HepG2 (cell line): ENCODE measurements around the gene ERF. TPM values are rescaled to one million over a fixed set of nuclear protein-coding genes. Genes with fewer than 3 reads are reported as not detected.

ENCODE experiments used
- ATF7 ChIP-seq, 2 experiments: fragments of 450-650 bp in 1 of 2; sonication (generic) in 1 of 2; formaldehyde crosslinking in 1 of 2; IDR thresholded peaks; 2 replicates each; pipeline versions ENCODE4 v1.4.0 to v1.6.1; 2016 to 2020; ENCODE audit warnings: antibody characterized with exemption in 1 of 2, mild to moderate bottlenecking in 1 of 2, missing genetic modification reagents in 1 of 2
- CHD4 ChIP-seq: fragments of 200-600 bp; sonication (generic); IDR thresholded peaks from 2 replicates; pipeline ENCODE4 v1.7.0; 2017; ENCODE audit warnings: mild to moderate bottlenecking, low read length, borderline replicate concordance
- HNF1A ChIP-seq, 2 experiments: sonication (generic) in 1 of 2; formaldehyde crosslinking in 1 of 2; IDR thresholded peaks; 2 replicates each; pipeline versions ENCODE4 v1.4.0 to v1.6.1; 2016 to 2020; ENCODE audit warnings: borderline replicate concordance in 1 of 2, low read depth in 1 of 2, mild to moderate bottlenecking in 1 of 2, missing genetic modification reagents in 1 of 2
- KDM5A ChIP-seq: fragments of 200-600 bp; sonication (generic); IDR thresholded peaks from 2 replicates; pipeline ENCODE4 v1.7.0; 2018; ENCODE audit warnings: antibody characterized with exemption, mild to moderate bottlenecking, low read length, borderline replicate concordance
- MLX ChIP-seq: IDR thresholded peaks from 2 replicates; pipeline ENCODE4 v1.6.1; 2016
- MXD3 ChIP-seq: IDR thresholded peaks from 2 replicates; pipeline ENCODE4 v1.6.1; 2016; ENCODE audit warnings: mild to moderate bottlenecking, missing biosample characterization, missing genetic modification reagents
- RFX1 ChIP-seq: fragments of 450-650 bp; IDR thresholded peaks from 2 replicates; pipeline ENCODE4 v1.6.1; 2017
- SAFB2 ChIP-seq: sonication (generic); formaldehyde crosslinking; IDR thresholded peaks from 2 replicates; pipeline ENCODE4 v1.5.1; 2020; ENCODE audit warnings: missing genetic modification reagents, low read depth, mild to moderate bottlenecking, borderline replicate concordance
- SNAI1 ChIP-seq: sonication (generic); formaldehyde crosslinking; IDR thresholded peaks from 2 replicates; pipeline ENCODE4 v1.5.0; 2020; ENCODE audit warnings: mild to moderate bottlenecking, missing genetic modification reagents, borderline replicate concordance
- TEF ChIP-seq: sonication (generic); formaldehyde crosslinking; IDR thresholded peaks from 2 replicates; pipeline ENCODE4 v1.5.0; 2020; ENCODE audit warnings: missing genetic modification reagents
- TRAFD1 ChIP-seq: sonication (generic); formaldehyde crosslinking; IDR thresholded peaks from 2 replicates; pipeline ENCODE4 v1.5.1; 2020; ENCODE audit warnings: missing genetic modification reagents, mild to moderate bottlenecking, borderline replicate concordance
- ZBTB33 ChIP-seq: sonication (generic); formaldehyde crosslinking; IDR thresholded peaks from 2 replicates; pipeline ENCODE4 v1.4.0; 2020; ENCODE audit warnings: missing genetic modification reagents
- ZGPAT ChIP-seq: IDR thresholded peaks from 2 replicates; pipeline ENCODE4 v1.6.1; 2016; ENCODE audit warnings: mild to moderate bottlenecking
- polyA plus RNA-seq, 8 experiments: library from polyadenylated mRNA; depleted of rRNA in 3 of 8; stranded (reverse) in 7 of 8; unstranded in 1 of 8; fragments of >200 nt; fragmentation: Illumina TruSeq in 4 of 8; extraction: Trizol in 4 of 8; gene quantifications; 2 replicates each; pipeline versions ENCODE4 v1.2.1 to v1.2.3, GENCODE V29; 2011 to 2016; ENCODE audit warnings: low read depth in 4 of 8, missing spikeins in 1 of 8, mixed read lengths in 1 of 8; ENCODE audit not compliant: insufficient read depth in 1 of 8
- total RNA-seq, 5 experiments: library from RNA; depleted of rRNA; stranded (reverse); fragments of >200 nt; fragmentation: Illumina TruSeq; extraction: Trizol; gene quantifications; 2 replicates each; pipeline ENCODE4 v1.2.3, GENCODE V29; 2016; ENCODE audit warnings: low read depth in 1 of 5

The ERF gene
- total and polyA plus RNA-seq, 2 of the 13 experiments (the other 11 are each of a cell fraction or from before 2014, with no cell fraction given): 67.1 to 69.9 TPM

GRCh38 chr19:42270346-42271044 is 15.6 kb upstream of the ERF start (continued):
- TF ChIP-seq TRAFD1 (CRISPR knock-in tag) (no peak), SNAI1 (CRISPR knock-in tag) (no peak), ATF7 (IDR thresholded peaks at IDR 0.05) (no peak), ATF7 (CRISPR knock-in tag; IDR thresholded peaks at IDR 0.05) (no peak), ZBTB33 (CRISPR knock-in tag) (peak; percentile 53; the same call in 1 of the 2 replicates), HNF1A (IDR thresholded peaks at IDR 0.05; ENCODE audit: low read depth) (no peak), HNF1A (CRISPR knock-in tag; IDR thresholded peaks at IDR 0.05; ENCODE audit: borderline replicate concordance) (no peak), SAFB2 (no peak; the same call in 1 of the 2 replicates), CHD4 (no peak), TEF (CRISPR knock-in tag) (no peak), MLX (no peak), MXD3 (CRISPR knock-in tag) (no peak), ZGPAT (CRISPR knock-in tag) (peak; percentile 9; the same call in 1 of the 2 replicates), RFX1 (no peak), KDM5A (no peak)
